Endothelial cell of umbilical vein (primary cell): ENCODE data around the gene HOXB4. TPM values are rescaled to one million over a fixed set of nuclear protein-coding genes. Genes with fewer than 3 reads are reported as not detected.

ENCODE experiments used
- BruUV-seq: library from RNA; stranded (reverse); fragments of 400-500 nt; replicated peaks from 2 replicates; lab custom pipeline; 2021; lab: Mats Ljungman, UMichigan
- CTCF ChIA-PET: fragments of 300-600, 350-600 bp; sonication (Branson Sonifier 250); formaldehyde crosslinking; loops from one replicate; lab custom pipeline; 2021; ENCODE audit warnings: antibody characterized with exemption, inconsistent platforms; lab: Charles Lee
- POLR2A ChIA-PET: fragments of 300-600, 350-600 bp; sonication (Branson Sonifier 250); formaldehyde crosslinking; loops from one replicate; lab custom pipeline; 2021; ENCODE audit warnings: antibody characterized with exemption, inconsistent platforms; lab: Charles Lee
- DNase-seq: peaks from one replicate; pipeline ENCODE4 v3.0.0-alpha.2; 2011; ENCODE audit warnings: low read depth, low spot score
- FAIRE-seq: peaks from 2 replicates; lab custom pipeline; 2011; peaks lifted over from hg19 to GRCh38; lab: Jason Lieb, UNC
- H2AFZ ChIP-seq: 2 replicates; pipeline ENCODE4 v1.6.0; 2012; ENCODE audit warnings: low read depth, low read length, control low read depth, inconsistent platforms
- H3K27ac ChIP-seq: 2 replicates; pipeline ENCODE4 v1.5.1; 2011; ENCODE audit warnings: low read depth, mild to moderate bottlenecking, control low read depth, low read length, moderate library complexity; ENCODE audit not compliant: insufficient read depth
- H3K27me3 ChIP-seq, 2 experiments: 2 replicates each; pipeline versions ENCODE4 v1.6.0 to v1.6.1; 2011; ENCODE audit warnings: low read length in 2 of 2, mixed read lengths in 1 of 2; ENCODE audit not compliant: control insufficient read depth in 2 of 2, insufficient read depth in 2 of 2
- H3K36me3 ChIP-seq, 2 experiments: 2 replicates in 1 of 2; 3 replicates in 1 of 2; pipeline ENCODE4 v1.5.1; 2011; ENCODE audit warnings: low read length in 2 of 2, mild to moderate bottlenecking in 1 of 2, moderate library complexity in 1 of 2; ENCODE audit not compliant: control insufficient read depth in 2 of 2, insufficient read depth in 2 of 2; ENCODE audit errors: extremely low read depth in 1 of 2
- H3K4me1 ChIP-seq: 3 replicates; pipeline ENCODE4 v1.5.1; 2011; ENCODE audit warnings: mild to moderate bottlenecking, low read length; ENCODE audit not compliant: control insufficient read depth, insufficient read depth; ENCODE audit errors: extremely low read depth
- H3K4me2 ChIP-seq: 2 replicates; pipeline ENCODE4 v1.6.1; 2011; ENCODE audit warnings: low read length, control low read depth, mixed read lengths; ENCODE audit not compliant: insufficient read depth
- H3K4me3 ChIP-seq, 3 experiments: fragments of 200-600 bp in 1 of 3; sonication (generic), shearing (Covaris generic) in 1 of 3; replicated peaks in 1 of 3; 2 replicates each; pipeline ENCODE4 v1.5.1; 2011 to 2016; ENCODE audit warnings: control low read depth in 3 of 3, low read length in 3 of 3, mild to moderate bottlenecking in 2 of 3, inconsistent platforms in 1 of 3, low read depth in 1 of 3, moderate library complexity in 1 of 3; ENCODE audit not compliant: insufficient read depth in 1 of 3
- H3K79me2 ChIP-seq: 2 replicates; pipeline ENCODE4 v1.6.0; 2012; ENCODE audit warnings: low read length, inconsistent platforms; ENCODE audit not compliant: control insufficient read depth, insufficient read depth
- H3K9ac ChIP-seq: replicated peaks from 2 replicates; pipeline ENCODE3; 2011; ENCODE audit warnings: low read length, control low read depth; ENCODE audit not compliant: insufficient read depth; ENCODE audit errors: extremely low read depth
- H3K9me1 ChIP-seq: replicated peaks from 3 replicates; pipeline ENCODE4 v1.6.0; 2011; ENCODE audit warnings: mild to moderate bottlenecking, low read length; ENCODE audit not compliant: control insufficient read depth, insufficient read depth; ENCODE audit errors: extremely low read depth
- H3K9me3 ChIP-seq: replicated peaks from 2 replicates; pipeline ENCODE4 v1.5.1; 2012; ENCODE audit warnings: low read length, inconsistent platforms; ENCODE audit not compliant: control insufficient read depth, insufficient read depth
- H4K20me1 ChIP-seq: replicated peaks from 2 replicates; pipeline ENCODE3; 2011; ENCODE audit warnings: mild to moderate bottlenecking, low read length; ENCODE audit not compliant: control insufficient read depth, insufficient read depth; ENCODE audit errors: extremely low read depth
- EZH2 ChIP-seq: IDR thresholded peaks from 2 replicates; pipeline ENCODE4 v1.6.1; 2012; ENCODE audit warnings: borderline replicate concordance, low read depth, mild to moderate bottlenecking, moderate library complexity, low read length, inconsistent platforms; ENCODE audit not compliant: severe bottlenecking
- FOS ChIP-seq: IDR thresholded peaks from 2 replicates; pipeline ENCODE4 v1.6.1; 2011; ENCODE audit warnings: mild to moderate bottlenecking, low read length, moderate library complexity, borderline replicate concordance; ENCODE audit not compliant: insufficient read depth
- GATA2 ChIP-seq: IDR thresholded peaks from 2 replicates; pipeline ENCODE4 v1.7.0; 2011; ENCODE audit warnings: low read depth, mild to moderate bottlenecking, moderate library complexity, mixed read lengths, low read length; ENCODE audit not compliant: insufficient read length, insufficient read depth
- JUN ChIP-seq: IDR thresholded peaks from 2 replicates; pipeline ENCODE4 v1.6.1; 2011; ENCODE audit warnings: borderline replicate concordance, low read depth; ENCODE audit not compliant: insufficient read length, insufficient read depth
- MYC ChIP-seq: IDR thresholded peaks from one replicate; pipeline ENCODE4 v1.6.1; 2011; ENCODE audit warnings: mild to moderate bottlenecking, low read depth, low read length
- POLR2A ChIP-seq: IDR thresholded peaks from 2 replicates; pipeline ENCODE4 v1.6.1; 2012; ENCODE audit warnings: low read depth, mild to moderate bottlenecking, control low read depth, low read length
- POLR2AphosphoS5 ChIP-seq: IDR thresholded peaks from 2 replicates; pipeline ENCODE4 v1.6.1; 2012; ENCODE audit warnings: low read depth, mild to moderate bottlenecking, control low read depth, low read length, moderate library complexity; ENCODE audit not compliant: insufficient read depth
- dilution Hi-C: fragments of 300-500 bp; cut with MboI; formaldehyde crosslinking; loops from one replicate; pipeline ENCODE4 v1.15.0; 2019; ENCODE audit warnings: low sequenced_read_pairs; ENCODE audit not compliant: extremely low pct_ligation_motif_present
- intact Hi-C: fragments of 100-400 bp; cut with micrococcal nuclease; formaldehyde crosslinking; loops from one replicate; pipeline ENCODE4 v1.10.0; 2022
- polyA plus RNA-seq, 4 experiments: library from polyadenylated mRNA; depleted of rRNA in 3 of 4; stranded (reverse) in 3 of 4; unstranded in 1 of 4; fragments of >200 nt; gene quantifications; 2 replicates each; pipeline versions ENCODE4 v1.2.1 to v1.2.3, GENCODE V29; 2011 to 2012; ENCODE audit warnings: missing spikeins in 1 of 4
- total RNA-seq: library from RNA; stranded (reverse); gene quantifications from 2 replicates; pipeline ENCODE4 v1.2.3, GENCODE V29; 2021
- TF ChIP-seq, protein P1 (sequence below): IDR thresholded peaks from 2 replicates; pipeline ENCODE4 v1.6.1; 2011; ENCODE audit not compliant: insufficient read depth, insufficient read length
- TF ChIP-seq, protein P2 (sequence below), 2 donors: IDR thresholded peaks; 1 replicate in 1 of 2; 2 replicates in 1 of 2; pipeline ENCODE4 v1.5.1; 2011; ENCODE audit warnings: low read length in 2 of 2, mild to moderate bottlenecking in 2 of 2, moderate library complexity in 2 of 2, control low read depth in 1 of 2, inconsistent platforms in 1 of 2, low read depth in 1 of 2; ENCODE audit not compliant: insufficient read depth in 1 of 2; ENCODE audit errors: extremely low read depth in 1 of 2

The HOXB4 gene
- total and polyA plus RNA-seq, 2 donors (not counting 3 experiments of a cell fraction or from before 2014, with no cell fraction given) = 4.6 to 13.1 TPM

- Histone ChIP-seq H2AFZ (no peak overlapping the region), H3K9me1 (no peaks in the 10 kb centered on the region), H3K4me2 (no peak overlapping the region), H3K36me3 (peaks cover 0 to 5% of the 10 kb centered on the region in 2 experiments), H3K4me3 (no peak overlapping the region), H3K9me3 (no peaks in the 10 kb centered on the region), H3K9ac (no peak overlapping the region), H3K27me3 (no peaks in the 10 kb centered on the region), H4K20me1 (no peaks in the 10 kb centered on the region), H3K79me2 (peaks cover 68% of the 10 kb centered on the region), H3K27ac (no peak overlapping the region), H3K4me1 (peaks cover 34% of the 10 kb centered on the region)
- DNase-seq (no peak), FAIRE-seq (no peak)
- dilution Hi-C loops (no loop called here), intact Hi-C loops (no loop called here)
- CTCF ChIA-PET = interaction anchor here (0.8 to 1.2 kb wide), 2 partner anchors 9 to 11 kb away, joined by 3 to 4 read pairs; no protein-coding TSS in a partner anchor
- TF ChIP-seq JUN = no peak
- no peak for TF ChIP-seq MYC
- TF ChIP-seq EZH2 = no peak
- TF ChIP-seq, protein P1, sequence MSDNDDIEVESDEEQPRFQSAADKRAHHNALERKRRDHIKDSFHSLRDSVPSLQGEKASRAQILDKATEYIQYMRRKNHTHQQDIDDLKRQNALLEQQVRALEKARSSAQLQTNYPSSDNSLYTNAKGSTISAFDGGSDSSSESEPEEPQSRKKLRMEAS = no peak
- no peak for TF ChIP-seq POLR2AphosphoS5
- TF ChIP-seq GATA2 = no peak
- POLR2A ChIA-PET = no interaction called here
- BruUV-seq = no TSS peak
Measured at GRCh38 chr17:48559122-48559839, 18.9 kb downstream of the HOXB4 start.

DNA sequence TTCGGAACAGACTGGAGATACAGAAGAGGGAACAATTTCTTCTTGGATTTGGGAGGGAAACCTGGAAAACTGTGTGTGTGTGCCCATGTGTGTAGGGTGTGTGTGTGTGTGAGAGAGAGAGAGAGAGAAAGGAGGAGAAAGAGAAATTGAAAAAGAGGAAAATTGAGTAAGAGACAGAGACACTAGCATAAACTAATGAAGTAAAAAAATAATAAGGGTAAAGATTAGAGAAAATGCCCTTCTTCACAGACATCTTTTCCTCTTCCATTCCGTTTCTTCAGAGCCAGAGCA, 19.4 kb downstream of the HOXB4 start:
- CTCF ChIA-PET = interaction anchor here (1.2 kb wide), 1 partner anchor 11 kb away, joined by 4 read pairs; no protein-coding TSS in a partner anchor

More for the DNA sequence above, 19.4 kb downstream of the HOXB4 start:
- Histone ChIP-seq H3K27ac (no peak overlapping the region), H3K79me2 (peaks cover 69% of the 10 kb centered on the region), H3K4me2 (no peak overlapping the region), H3K27me3 (no peaks in the 10 kb centered on the region), H2AFZ (no peak overlapping the region), H3K4me3 (no peak overlapping the region), H3K36me3 (peaks cover 0 to 5% of the 10 kb centered on the region in 2 experiments), H3K9me3 (no peaks in the 10 kb centered on the region), H3K4me1 (peaks cover 34% of the 10 kb centered on the region), H4K20me1 (no peaks in the 10 kb centered on the region), H3K9me1 (no peaks in the 10 kb centered on the region), H3K9ac (no peak overlapping the region)
- TF ChIP-seq GATA2 (no peak), POLR2A (no peak), POLR2AphosphoS5 (no peak), JUN (no peak), FOS (no peak), MYC (no peak)
- TF ChIP-seq, protein P2, sequence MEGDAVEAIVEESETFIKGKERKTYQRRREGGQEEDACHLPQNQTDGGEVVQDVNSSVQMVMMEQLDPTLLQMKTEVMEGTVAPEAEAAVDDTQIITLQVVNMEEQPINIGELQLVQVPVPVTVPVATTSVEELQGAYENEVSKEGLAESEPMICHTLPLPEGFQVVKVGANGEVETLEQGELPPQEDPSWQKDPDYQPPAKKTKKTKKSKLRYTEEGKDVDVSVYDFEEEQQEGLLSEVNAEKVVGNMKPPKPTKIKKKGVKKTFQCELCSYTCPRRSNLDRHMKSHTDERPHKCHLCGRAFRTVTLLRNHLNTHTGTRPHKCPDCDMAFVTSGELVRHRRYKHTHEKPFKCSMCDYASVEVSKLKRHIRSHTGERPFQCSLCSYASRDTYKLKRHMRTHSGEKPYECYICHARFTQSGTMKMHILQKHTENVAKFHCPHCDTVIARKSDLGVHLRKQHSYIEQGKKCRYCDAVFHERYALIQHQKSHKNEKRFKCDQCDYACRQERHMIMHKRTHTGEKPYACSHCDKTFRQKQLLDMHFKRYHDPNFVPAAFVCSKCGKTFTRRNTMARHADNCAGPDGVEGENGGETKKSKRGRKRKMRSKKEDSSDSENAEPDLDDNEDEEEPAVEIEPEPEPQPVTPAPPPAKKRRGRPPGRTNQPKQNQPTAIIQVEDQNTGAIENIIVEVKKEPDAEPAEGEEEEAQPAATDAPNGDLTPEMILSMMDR (IDR thresholded peaks at IDR 0.05; ENCODE audit: extremely low read depth in 1 of 2, insufficient read depth in 1 of 2, low read depth in 1 of 2, low read length in 2 of 2) = no peak
- TF ChIP-seq, protein P1 = no peak
- no TSS peak for BruUV-seq
- dilution Hi-C loops = no loop called here
- intact Hi-C loops = no loop called here
- DNase-seq = no peak
- POLR2A ChIA-PET = no interaction called here
- FAIRE-seq = no peak
